Vagina (tissue), 2 donors: Measurements from ENCODE around the gene HIGD2A.

Experiments used
- CTCF ChIP-seq, 3 experiments: fragments of 450-650 bp in 2 of 3; fragments of 200-600 bp in 1 of 3; sonication (generic) in 1 of 3; IDR thresholded peaks; one replicate each; pipeline ENCODE4 v1.5.1; 2017 to 2019; ENCODE audit warnings: antibody characterized with exemption in 3 of 3, mild to moderate bottlenecking in 2 of 3, moderate library complexity in 2 of 3
- POLR2A ChIP-seq, 2 donors: fragments of 450-650 bp; IDR thresholded peaks; one replicate each; pipeline ENCODE4 v1.6.1; 2017; ENCODE audit warnings: antibody characterized with exemption in 2 of 2, mild to moderate bottlenecking in 2 of 2, moderate library complexity in 2 of 2
- POLR2AphosphoS5 ChIP-seq, 2 donors: sonication (generic); formaldehyde crosslinking; IDR thresholded peaks; one replicate each; pipeline ENCODE4 v1.9.0; 2017; ENCODE audit warnings: antibody characterized with exemption in 2 of 2, mild to moderate bottlenecking in 2 of 2, low read depth in 1 of 2; ENCODE audit not compliant: insufficient read depth in 1 of 2

GRCh38 chr5:176389135-176390123 lies 878 bp downstream of the HIGD2A start:
- TF ChIP-seq CTCF (IDR thresholded peaks at IDR 0.05) (no peak), POLR2A (IDR thresholded peaks at IDR 0.05) (peak; percentile 42 to 67), POLR2AphosphoS5 (IDR thresholded peaks at IDR 0.05; ENCODE audit: insufficient read depth in 1 of 2, low read depth in 1 of 2) (peak in 1 of 2 donors; percentile 76)
